GM12878 (cell line): ENCODE measurements around the gene SMO. TPM values are rescaled to one million over a fixed set of nuclear protein-coding genes. Genes with fewer than 3 reads are reported as not detected.

Experiments
- ATAC-seq: fragments of 200-7000 bp; cut with Tn5 transposase; 3 replicates; pipeline ENCODE4 v1.9.1; 2020; ENCODE audit warnings: mild to moderate bottlenecking, moderate library complexity
- BruUV-seq: library from RNA; stranded (reverse); fragments of 400-500 nt; replicated peaks from 2 replicates; lab custom pipeline; 2021; lab: Mats Ljungman, UMichigan
- CTCF ChIA-PET: fragments of 300-600 bp; sonication (Branson Sonifier 250); formaldehyde crosslinking; extraction: SDS; loops from one replicate; lab custom pipeline; 2021; ENCODE audit warnings: inconsistent platforms; lab: Yijun Ruan, JAX
- POLR2A ChIA-PET: fragments of 350-600 bp; formaldehyde crosslinking; extraction: SDS; loops from one replicate; lab custom pipeline; 2021; ENCODE audit warnings: inconsistent platforms; lab: Charles Lee
- RAD21 ChIA-PET: fragments of 300-600 bp; sonication (Branson Sonifier 250); formaldehyde crosslinking; loops from one replicate; lab custom pipeline; 2023; ENCODE audit warnings: antibody characterized with exemption; ENCODE audit not compliant: unreplicated experiment; lab: Charles Lee
- SMC1A ChIA-PET: fragments of 300-600 bp; sonication (Branson Sonifier 250); formaldehyde crosslinking; loops from one replicate; lab custom pipeline; 2023; ENCODE audit not compliant: unreplicated experiment, uncharacterized antibody; lab: Charles Lee
- DNase-seq: peaks from one replicate; pipeline ENCODE4 v3.0.0-alpha.2; 2011; ENCODE audit warnings: low read depth, low spot score
- FAIRE-seq: peaks from 3 replicates; lab custom pipeline; 2011; peaks lifted over from hg19 to GRCh38; lab: Jason Lieb, UNC
- H2AFZ ChIP-seq: 2 replicates; pipeline ENCODE4 v1.6.0; 2011; ENCODE audit warnings: low read depth, low read length, control low read depth; ENCODE audit not compliant: control insufficient read depth
- H3K27ac ChIP-seq: 2 replicates; pipeline ENCODE4 v1.5.1; 2011; ENCODE audit warnings: control low read depth; ENCODE audit not compliant: control insufficient read depth, insufficient read depth
- H3K27me3 ChIP-seq, 2 experiments: replicated peaks in 1 of 2; 2 replicates each; pipeline versions ENCODE4 v1.6.0 to v1.6.1; 2011; ENCODE audit warnings: low read length in 1 of 2; ENCODE audit not compliant: control insufficient read depth in 2 of 2, insufficient read depth in 2 of 2
- H3K36me3 ChIP-seq, 2 experiments: 2 replicates each; pipeline ENCODE4 v1.5.1; 2011; ENCODE audit warnings: low read length in 1 of 2; ENCODE audit not compliant: control insufficient read depth in 2 of 2, insufficient read depth in 2 of 2
- H3K4me1 ChIP-seq: 2 replicates; pipeline ENCODE4 v1.6.1; 2011; ENCODE audit warnings: mild to moderate bottlenecking, low read length, moderate library complexity, mixed read lengths; ENCODE audit not compliant: control insufficient read depth, insufficient read depth
- H3K4me2 ChIP-seq: 2 replicates; pipeline ENCODE4 v1.6.0; 2011; ENCODE audit warnings: control low read depth; ENCODE audit not compliant: control insufficient read depth, insufficient read depth
- H3K4me3 ChIP-seq: fragments of 200-600 bp; sonication (generic); 2 replicates; pipeline ENCODE4 v1.5.1; 2016
- H3K79me2 ChIP-seq: 2 replicates; pipeline ENCODE4 v1.6.0; 2011; ENCODE audit warnings: low read length; ENCODE audit not compliant: control insufficient read depth, insufficient read depth
- H3K9ac ChIP-seq: 2 replicates; pipeline ENCODE4 v1.8.0; 2011; ENCODE audit warnings: low read length, control low read depth, mixed read lengths; ENCODE audit not compliant: control insufficient read depth, insufficient read depth
- H3K9me3 ChIP-seq: replicated peaks from 3 replicates; pipeline ENCODE4 v1.5.1; 2011; ENCODE audit warnings: mild to moderate bottlenecking, low read length; ENCODE audit not compliant: control insufficient read depth, insufficient read depth
- H4K20me1 ChIP-seq: 2 replicates; pipeline ENCODE4 v1.6.0; 2011; ENCODE audit not compliant: control insufficient read depth, insufficient read depth
- BACH1 ChIP-seq: fragments of 450-650 bp; IDR thresholded peaks from 2 replicates; pipeline ENCODE4 v1.6.1; 2017; ENCODE audit warnings: mild to moderate bottlenecking, borderline replicate concordance
- BCL3 ChIP-seq: IDR thresholded peaks from 2 replicates; pipeline ENCODE4 v1.6.1; 2011; ENCODE audit warnings: borderline replicate concordance, low read depth, mild to moderate bottlenecking, moderate library complexity, low read length; ENCODE audit not compliant: insufficient read depth, poor library complexity, severe bottlenecking
- CEBPB ChIP-seq, 2 experiments: fragments of 150-350 bp in 1 of 2; IDR thresholded peaks; 2 replicates each; pipeline ENCODE4 v1.6.1; 2012 to 2014; ENCODE audit warnings: low read depth in 2 of 2, low read length in 2 of 2, borderline replicate concordance in 1 of 2, inconsistent platforms in 1 of 2
- CEBPZ ChIP-seq: fragments of 150-350 bp; IDR thresholded peaks from 2 replicates; pipeline ENCODE4 v1.6.1; 2016; ENCODE audit warnings: low read depth, low read length
- CREB1 ChIP-seq: IDR thresholded peaks from 2 replicates; pipeline ENCODE4 v1.6.1; 2012; ENCODE audit warnings: low read depth, mild to moderate bottlenecking, inconsistent platforms
- FOXK2 ChIP-seq: fragments of 450-650 bp; IDR thresholded peaks from 2 replicates; pipeline ENCODE4 v1.6.1; 2017; ENCODE audit warnings: mild to moderate bottlenecking, moderate library complexity
- NR2C1 ChIP-seq: fragments of 450-650 bp; IDR thresholded peaks from 2 replicates; pipeline ENCODE4 v1.6.1; 2017; ENCODE audit warnings: antibody characterized with exemption, mild to moderate bottlenecking, moderate library complexity
- PAX5 ChIP-seq: IDR thresholded peaks from 2 replicates; pipeline ENCODE4 v1.6.1; 2011; ENCODE audit warnings: low read depth, low read length, borderline replicate concordance
- PAX8 ChIP-seq: fragments of 450-650 bp; IDR thresholded peaks from 2 replicates; pipeline ENCODE4 v1.6.1; 2017; ENCODE audit warnings: mild to moderate bottlenecking, moderate library complexity
- RCOR1 ChIP-seq: conservative IDR thresholded peaks from 2 replicates; pipeline ENCODE4 v1.6.1; 2012; ENCODE audit warnings: low read depth, low read length, improper control_type of control experiment
- RELA ChIP-seq: fragments of 450-650 bp; IDR thresholded peaks from 2 replicates; pipeline ENCODE4 v1.8.0; 2014; ENCODE audit warnings: borderline replicate concordance; ENCODE audit not compliant: partially characterized antibody
- TARDBP ChIP-seq: IDR thresholded peaks from 2 replicates; pipeline ENCODE4 v1.6.1; 2016; ENCODE audit warnings: borderline replicate concordance
- USF2 ChIP-seq: IDR thresholded peaks from 2 replicates; pipeline ENCODE4 v1.6.1; 2011; ENCODE audit warnings: low read depth, low read length, improper control_type of control experiment, borderline replicate concordance
- WGBS: methylation state at CpG from one replicate; pipeline ENCODE4 v1.1.6; 2016; ENCODE audit warnings: low lambda C conversion rate; ENCODE audit not compliant: insufficient replicate concordance, insufficient coverage; ENCODE audit errors: missing lambda C conversion rate; 5-methylcytosine and 5-hydroxymethylcytosine counted together
- in situ Hi-C: fragments of 300-500 bp; cut with MboI; formaldehyde crosslinking; loops from 9 replicates; pipeline ENCODE4 v1.14.3; 2018; ENCODE audit warnings: mixed read lengths
- intact Hi-C: fragments of 100-400 bp; cut with micrococcal nuclease; formaldehyde crosslinking; loops from one replicate; pipeline ENCODE4 v1.14.2; 2022; ENCODE audit not compliant: unreplicated experiment
- polyA plus RNA-seq, 11 experiments: library from polyadenylated mRNA; depleted of rRNA in 4 of 11; unstranded in 6 of 11; stranded (reverse) in 5 of 11; fragments of >200 nt; fragmentation: Nextera tagmentation in 4 of 11; fragmentation: Illumina TruSeq in 1 of 11; extraction: Ambion mirVana in 4 of 11; extraction: Trizol in 1 of 11; gene quantifications; 1 replicate in 1 of 11; 2 replicates in 10 of 11; pipeline versions ENCODE4 v1.2.1 to v1.2.3, GENCODE V29; 2011 to 2016; ENCODE audit warnings: inconsistent platforms in 2 of 11, missing spikeins in 2 of 11, low read depth in 1 of 11
- total RNA-seq, 4 experiments: library from RNA; depleted of rRNA in 3 of 4; stranded (reverse); fragments of >200 nt in 3 of 4; fragmentation: Illumina TruSeq in 1 of 4; extraction: Trizol in 1 of 4; gene quantifications; 2 replicates each; pipeline versions ENCODE4 v1.2.1 to v1.2.3, GENCODE V29; 2013 to 2021

SMO gene
- total and polyA plus RNA-seq, 10 of the 15 experiments (the other 5 are each of a cell fraction or from before 2014, with no cell fraction given) = 0.40 to 11.2 (median 2.6) TPM

- TF ChIP-seq BCL3 (no peak), CEBPB (IDR thresholded peaks at IDR 0.05; ENCODE audit: borderline replicate concordance in 1 of 2, low read depth in 2 of 2, low read length in 2 of 2) (no peak)
- TF ChIP-seq, all 136 proteins: peak for 0
These were observed 9.3 kb downstream of the SMO start (continued) for GRCh38 chr7:129197771-129198170.

- Histone ChIP-seq H3K36me3 (no peaks in the 10 kb centered on the region), H4K20me1 (no peaks in the 10 kb centered on the region), H3K4me3 (no peak overlapping the region), H3K4me1 (no peaks in the 10 kb centered on the region), H3K4me2 (no peak overlapping the region), H3K27me3 (no peaks in the 10 kb centered on the region), H3K9ac (no peak overlapping the region), H2AFZ (no peak overlapping the region), H3K9me3 (no peaks in the 10 kb centered on the region; the same call in 2 of the 3 replicates), H3K27ac (no peak overlapping the region), H3K79me2 (no peaks in the 10 kb centered on the region)
- intact Hi-C loops (no loop called here), in situ Hi-C loops (no loop called here)
- POLR2A ChIA-PET = no interaction called here
- BruUV-seq = no TSS peak
- SMC1A ChIA-PET = interaction anchor here (1.5 kb wide), 1 partner anchor 9 kb away, joined by 3 read pairs; no protein-coding TSS in a partner anchor
- CTCF ChIA-PET = interaction anchor here (0.7 to 2.6 kb wide), 3 partner anchors 19 to 72 kb away, joined by 4 to 8 read pairs (median 6); no protein-coding TSS in a partner anchor
- RAD21 ChIA-PET = no interaction called here
- no peak for FAIRE-seq
- no peak for DNase-seq
- ATAC-seq = no peak
- WGBS = 97% methylated on average over 4 of the region's 4 CpGs
- TF ChIP-seq PAX8 (no peak), RCOR1 (no peak), NR2C1 (no peak), PAX5 (no peak), TARDBP (no peak), RELA (no peak), CEBPZ (no peak), CREB1 (no peak), FOXK2 (no peak), USF2 (no peak), BACH1 (no peak)
These were observed 11.0 kb downstream of the SMO start for GRCh38 chr7:129199406-129199805.
